Measurements from ENCODE around the gene CADM4. TPM values are rescaled to one million over a fixed set of nuclear protein-coding genes. Genes with fewer than 3 reads are reported as not detected.

CADM4 gene
- total and polyA plus RNA-seq, 9 of the 15 experiments (the other 6 are each of a cell fraction or from before 2014, with no cell fraction given): 0.03 to 4.6 (median 1.3) TPM

GRCh38 chr19:43620061-43621001, 19.3 kb downstream of the CADM4 start (continued):
- TF ChIP-seq ARID4B (CRISPR knock-in tag; IDR thresholded peaks at IDR 0.05) (no peak), LEF1 (IDR thresholded peaks at IDR 0.05) (no peak), SIRT6 (IDR thresholded peaks at IDR 0.05; ENCODE audit: low read depth, low read length) (no peak), ZFP30 (CRISPR knock-in tag; IDR thresholded peaks at IDR 0.05; ENCODE audit: borderline replicate concordance) (no peak), MYC (IDR thresholded peaks at IDR 0.05; ENCODE audit: low read depth, low read length) (no peak), MYC (CRISPR knock-in tag; IDR thresholded peaks at IDR 0.05; ENCODE audit: borderline replicate concordance, low read depth) (no peak), SMARCA4 (IDR thresholded peaks at IDR 0.05) (peak; percentile 69; the same call in 1 of the 2 replicates), ELK3 (CRISPR knock-in tag; IDR thresholded peaks at IDR 0.05) (no peak), NR2C2 (CRISPR knock-in tag; IDR thresholded peaks at IDR 0.05) (no peak), NR2C2 (tag; IDR thresholded peaks at IDR 0.05) (no peak; the same call in 1 of the 2 replicates), PHB2 (IDR thresholded peaks at IDR 0.05; ENCODE audit: low read depth) (peak; percentile 38; the same call in 1 of the 2 replicates), ZNF212 (CRISPR knock-in tag; IDR thresholded peaks at IDR 0.05) (no peak), ZNF197 (CRISPR knock-in tag; IDR thresholded peaks at IDR 0.05; ENCODE audit: low read depth) (no peak), ZNF398 (CRISPR knock-in tag; IDR thresholded peaks at IDR 0.05) (no peak), ZNF584 (CRISPR knock-in tag; IDR thresholded peaks at IDR 0.05; ENCODE audit: low read depth) (no peak), ETV5 (CRISPR knock-in tag; IDR thresholded peaks at IDR 0.05; ENCODE audit: low read depth) (no peak)
